HG02973 (cell line): ENCODE measurements around the gene RNASE1.

Experiments used
- ATAC-seq: cut with Tn5 transposase; IDR thresholded peaks from one replicate; pipeline ENCODE4 v1.9.1; 2021; ENCODE audit warnings: moderate library complexity; ENCODE audit not compliant: unreplicated experiment

Gene RNASE1

DNA sequence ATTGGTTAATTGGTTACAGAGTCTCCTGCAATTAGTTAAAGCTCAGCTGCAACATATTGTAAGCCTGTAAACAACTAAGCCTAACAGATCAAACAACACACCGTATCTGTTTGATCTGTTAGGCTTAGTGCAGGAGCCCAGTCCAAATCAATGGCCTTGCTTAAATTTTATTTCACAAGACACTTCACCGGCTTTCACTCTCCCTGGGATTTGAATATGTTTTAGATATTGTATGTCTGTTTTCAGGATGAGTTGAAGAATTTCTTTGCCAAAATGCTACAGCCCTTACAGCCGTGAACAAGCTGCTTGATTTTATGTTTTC is 5.5 kb upstream of the RNASE1 start:
- no peak for ATAC-seq

DNA sequence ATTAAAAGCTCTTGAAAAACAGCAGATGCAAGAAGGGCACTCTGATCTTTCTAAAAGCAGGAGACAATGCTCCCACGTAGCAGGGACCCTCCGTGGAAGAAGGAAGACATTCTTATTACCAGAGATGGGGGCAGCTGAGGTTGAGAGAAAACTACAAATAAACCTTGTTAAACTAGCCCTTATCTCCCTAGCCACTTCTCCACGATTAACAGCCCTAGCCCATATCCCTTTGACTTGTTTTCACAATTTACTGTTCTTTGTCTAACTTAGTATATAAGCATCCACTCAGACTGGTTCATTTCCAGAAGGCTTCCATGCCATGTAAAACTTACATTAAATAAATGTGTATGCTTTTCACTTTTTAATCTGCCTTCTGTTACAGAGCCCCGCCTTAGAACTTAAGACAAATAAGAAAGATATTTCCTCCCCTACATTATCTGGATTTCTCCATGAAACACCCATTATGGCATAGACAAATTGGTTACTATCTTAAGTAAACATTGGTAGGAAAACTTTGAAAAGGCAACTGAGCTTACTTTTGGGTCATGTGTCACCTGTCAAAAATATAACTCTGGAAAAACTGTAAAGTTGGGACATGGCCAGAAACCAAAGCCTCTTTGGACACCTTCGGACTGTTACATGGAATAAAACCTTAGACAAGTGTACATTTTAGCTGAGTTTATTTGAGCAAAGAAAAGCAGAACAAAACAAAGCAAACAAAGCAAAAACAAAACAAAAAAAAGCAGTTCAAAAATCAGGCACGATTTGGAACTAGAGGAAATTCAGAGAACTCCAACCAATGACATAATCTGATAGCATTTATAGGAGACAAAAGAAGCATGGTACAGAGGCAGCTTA is 4.9 kb upstream of the RNASE1 start:
- ATAC-seq = no peak

DNA sequence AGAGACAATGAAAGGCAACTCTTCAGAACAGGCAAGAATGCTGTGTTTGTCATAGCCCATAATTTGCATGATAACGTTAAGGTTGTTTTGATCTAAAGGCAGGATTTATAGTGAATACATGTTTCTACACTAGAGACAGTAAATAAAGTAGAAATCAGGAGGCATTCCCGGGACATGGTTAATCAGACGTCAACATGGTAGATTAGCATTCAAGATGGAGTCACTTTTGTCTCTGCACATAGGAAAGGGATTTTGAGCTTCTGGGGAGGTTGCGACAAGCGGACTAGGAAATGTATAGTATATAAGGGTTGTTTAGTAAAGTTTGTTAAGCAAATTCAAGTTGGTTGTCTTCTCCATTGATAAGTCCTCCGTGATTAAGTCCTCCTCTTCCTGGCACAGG is 2.8 kb upstream of the RNASE1 start:
- no peak for ATAC-seq

GRCh38 chr14:20803223-20803622 is 579 bp upstream of the RNASE1 start:
- ATAC-seq = no peak

GRCh38 chr14:20801726-20802125 is 918 bp downstream of the RNASE1 start:
- ATAC-seq = no peak

DNA sequence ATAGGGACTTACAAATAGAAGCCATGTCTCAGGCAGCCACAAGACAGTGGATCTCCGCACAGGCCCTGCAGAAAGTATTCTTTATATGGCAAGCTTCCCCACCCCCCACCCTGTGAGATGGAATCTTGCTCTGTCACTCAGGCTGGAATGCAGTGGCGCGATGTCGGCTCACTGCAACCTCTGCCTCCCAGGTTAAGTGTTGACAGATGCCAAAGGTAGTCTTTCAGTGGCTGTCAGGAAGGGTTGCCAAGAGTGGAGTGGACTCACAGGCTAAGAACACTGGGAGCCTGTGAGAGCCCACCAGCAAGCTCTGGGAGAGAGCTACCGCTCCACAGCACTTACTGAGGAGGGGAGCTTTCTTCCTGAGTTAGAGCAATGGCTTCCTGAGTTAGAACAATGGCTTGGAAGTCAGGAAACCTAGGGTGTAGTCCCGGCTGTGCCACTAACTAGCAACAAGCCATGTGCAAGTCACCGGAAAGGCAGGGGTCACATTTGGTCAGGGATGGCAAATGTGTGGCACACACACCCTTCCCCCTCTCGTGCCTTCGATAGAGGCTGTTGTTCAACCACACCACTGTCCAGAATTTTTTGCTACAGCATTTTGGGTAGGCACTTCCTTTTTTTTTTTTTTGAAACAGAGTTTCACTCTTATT is 2.6 kb downstream of the RNASE1 start:
- ATAC-seq = no peak

GRCh38 chr14:20799456-20799891 is 3.2 kb downstream of the RNASE1 start:
- no peak for ATAC-seq

GRCh38 chr14:20798932-20799331 is 3.7 kb downstream of the RNASE1 start:
- no peak for ATAC-seq

DNA sequence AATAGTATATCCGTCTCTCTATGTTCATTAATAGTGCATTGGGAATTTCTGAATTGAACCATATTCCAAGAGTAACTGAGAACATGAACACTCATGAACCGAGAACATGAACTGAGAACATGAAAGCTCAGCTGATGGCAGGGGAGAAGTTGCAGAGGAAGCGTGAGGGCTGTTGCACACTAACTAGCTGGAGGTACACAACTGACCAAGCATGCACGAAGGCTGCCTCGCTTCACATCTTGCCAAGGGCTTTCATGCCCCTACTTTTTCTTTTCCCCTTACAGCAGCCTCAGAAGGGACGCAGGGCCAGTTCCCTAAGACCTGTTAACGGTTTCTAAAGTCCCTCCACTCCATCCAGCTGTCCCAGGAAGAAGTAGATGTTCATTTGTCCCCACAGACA is 4.3 kb downstream of the RNASE1 start:
- no peak for ATAC-seq

DNA sequence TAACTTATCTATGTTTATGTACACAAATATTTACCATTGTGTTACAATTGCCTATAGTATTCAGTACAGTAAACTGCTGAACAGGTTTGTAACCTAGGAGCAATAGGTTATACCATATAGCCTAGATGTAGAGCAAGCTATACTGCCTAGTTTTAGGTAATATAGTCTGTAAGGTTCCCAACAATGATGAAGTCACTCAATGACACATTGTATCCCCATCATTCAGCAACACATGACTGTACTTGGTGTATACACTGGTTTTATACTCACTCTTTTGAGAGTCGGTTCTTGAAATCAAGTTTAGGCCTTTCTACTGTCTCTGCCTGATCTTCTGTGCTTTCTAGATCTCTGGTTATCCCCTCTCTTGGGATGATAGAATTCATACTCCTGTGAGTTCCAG is 5.5 kb downstream of the RNASE1 start:
- no peak for ATAC-seq

DNA sequence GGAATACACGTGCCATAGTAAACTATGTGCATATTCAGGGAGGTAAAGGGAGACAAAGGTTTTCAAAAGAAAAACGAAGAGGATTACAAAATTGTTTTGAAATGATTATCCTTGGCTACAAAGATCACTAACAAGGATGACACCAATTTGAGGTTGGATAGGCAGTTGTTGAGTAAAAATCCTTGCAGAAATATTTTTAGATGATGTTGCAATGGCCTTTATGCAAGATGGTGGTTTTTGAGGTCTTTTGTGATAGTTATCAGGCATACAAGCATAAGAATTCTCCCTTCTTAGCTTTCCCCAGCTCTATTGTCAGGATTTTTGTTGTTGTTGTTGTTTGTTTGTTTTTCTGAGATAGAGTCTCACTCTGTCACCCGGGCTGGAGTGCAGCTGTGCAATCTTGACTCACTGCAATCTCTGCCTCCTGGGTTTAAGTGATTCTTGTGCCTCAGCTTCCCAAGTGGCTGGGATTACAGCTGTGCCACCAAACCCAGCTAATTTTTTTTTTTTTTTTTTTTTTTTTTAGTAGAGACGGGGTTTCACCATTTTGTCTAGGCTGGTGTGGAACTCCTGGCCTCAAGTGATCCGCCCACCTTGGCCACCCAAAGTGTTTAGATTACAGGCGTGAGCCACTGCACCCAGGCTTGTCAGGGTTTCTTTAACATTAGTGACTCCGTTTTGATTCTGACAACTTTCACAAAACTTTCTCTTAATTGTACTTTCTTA is 7.8 kb downstream of the RNASE1 start:
- ATAC-seq = no peak

DNA sequence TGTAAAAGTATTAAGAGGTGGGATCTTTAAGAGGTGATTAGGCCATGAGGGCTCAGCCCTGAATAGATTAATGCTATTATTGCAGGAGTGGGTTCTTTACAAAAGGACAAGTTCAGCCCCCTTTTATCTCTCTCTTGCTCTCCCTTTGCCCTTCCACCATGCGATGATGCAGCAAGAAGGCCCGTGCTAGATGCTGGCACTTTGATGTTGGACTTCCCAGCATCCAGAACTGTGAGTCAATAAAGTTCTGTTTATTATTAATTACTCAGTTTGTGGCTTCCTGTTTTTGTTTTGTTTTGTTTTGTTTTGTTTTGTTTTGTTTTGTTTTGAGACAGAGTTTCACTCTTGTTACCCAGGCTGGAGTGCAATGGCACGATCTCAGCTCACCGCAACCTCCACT is 10.1 kb downstream of the RNASE1 start:
- ATAC-seq = no peak

GRCh38 chr14:20791597-20791996 is 11.0 kb downstream of the RNASE1 start:
- no peak for ATAC-seq

DNA sequence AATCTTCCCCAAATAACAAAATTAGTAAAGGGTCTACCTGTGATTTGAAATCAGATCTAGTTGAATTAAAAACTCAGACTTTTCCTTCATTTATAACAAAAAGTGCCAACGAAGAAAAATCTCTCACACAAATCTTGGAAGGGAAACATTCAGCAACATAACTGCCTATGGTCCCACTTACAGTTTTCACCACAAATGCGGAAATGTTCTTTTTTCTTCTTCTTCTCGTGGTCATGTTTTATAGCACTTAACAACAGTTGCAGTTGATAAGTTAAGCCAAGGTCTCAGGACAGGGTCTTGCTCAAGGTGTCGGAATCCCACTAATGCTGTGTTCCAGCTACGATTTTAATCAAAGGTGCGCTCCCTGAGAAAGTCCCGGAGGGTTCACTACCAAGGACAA is 11.5 kb downstream of the RNASE1 start:
- no peak for ATAC-seq

DNA sequence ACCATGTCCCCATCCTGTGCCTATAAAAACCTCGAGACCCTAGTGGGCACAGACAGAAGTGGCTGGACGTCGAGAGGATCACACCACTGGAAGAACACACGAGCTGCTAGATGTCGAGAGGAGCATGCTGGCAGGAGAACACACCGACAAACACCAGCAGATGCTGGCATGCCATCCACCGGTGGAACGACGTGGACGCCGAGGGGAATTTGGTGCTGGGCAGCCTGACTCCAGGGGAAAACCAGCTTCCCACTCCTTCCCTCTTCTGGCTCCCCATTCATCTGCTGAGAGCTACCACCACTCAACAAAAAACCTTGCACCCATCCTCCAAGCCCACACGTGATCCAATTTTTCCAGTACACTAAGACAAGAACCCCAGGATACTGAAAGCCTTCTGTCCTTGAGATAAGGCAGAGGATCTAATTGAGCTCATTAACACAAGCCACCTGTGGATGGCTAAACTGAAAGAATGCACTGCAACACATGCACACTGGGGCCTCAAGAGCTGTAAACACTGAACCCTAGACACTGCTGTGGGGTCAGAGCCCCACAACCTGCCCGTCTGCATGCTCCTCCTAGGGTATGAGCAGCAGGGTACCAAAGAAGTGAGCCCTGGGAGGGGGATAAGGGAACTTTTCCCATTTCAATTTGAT is 12.1 kb downstream of the RNASE1 start:
- no peak for ATAC-seq

DNA sequence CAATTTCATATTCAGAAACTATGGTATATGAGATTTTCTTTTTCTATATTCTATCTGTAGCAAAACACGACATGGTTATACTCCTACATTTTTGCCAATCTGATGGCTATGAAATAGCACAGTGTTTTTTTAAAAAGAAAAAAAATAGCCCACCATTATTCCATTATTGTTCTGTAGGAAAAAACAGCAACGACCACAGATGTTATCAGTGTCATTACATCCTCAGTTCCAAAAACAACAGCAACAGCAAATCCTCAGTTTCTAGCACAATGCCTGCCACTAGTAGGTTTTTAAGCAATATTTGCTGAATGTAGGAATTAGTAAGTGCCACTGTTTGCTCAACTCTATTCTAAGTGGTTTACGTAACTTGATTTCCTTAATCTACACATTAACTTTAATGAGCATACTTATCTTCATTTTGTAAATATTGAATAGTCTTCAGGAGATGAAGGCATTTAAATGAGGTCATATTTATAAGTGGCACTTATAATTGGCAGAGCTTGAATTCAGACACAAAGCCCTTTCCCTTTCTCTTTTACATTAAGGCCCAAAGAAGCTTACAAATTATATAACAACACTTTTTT is 13.3 kb downstream of the RNASE1 start:
- ATAC-seq = no peak

DNA sequence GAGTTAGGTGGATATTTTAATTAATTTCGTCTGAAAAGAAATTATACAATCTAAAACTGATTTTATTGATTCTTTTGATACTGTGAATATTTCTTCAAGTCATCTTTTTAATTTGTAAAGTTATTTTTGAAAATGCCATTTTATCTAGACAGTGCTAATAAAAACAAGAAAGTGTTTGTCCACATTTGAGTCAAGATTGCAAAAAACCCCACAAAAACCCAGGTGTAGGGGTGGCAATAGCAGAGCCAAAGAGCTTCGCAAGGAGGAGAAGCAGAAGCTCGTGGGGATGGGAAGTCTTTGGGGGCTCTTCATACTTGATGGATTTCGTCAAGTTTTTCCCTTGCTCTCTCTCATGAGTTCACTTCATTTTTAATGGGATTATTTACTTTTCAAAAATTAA is 15.6 kb downstream of the RNASE1 start:
- no peak for ATAC-seq

DNA sequence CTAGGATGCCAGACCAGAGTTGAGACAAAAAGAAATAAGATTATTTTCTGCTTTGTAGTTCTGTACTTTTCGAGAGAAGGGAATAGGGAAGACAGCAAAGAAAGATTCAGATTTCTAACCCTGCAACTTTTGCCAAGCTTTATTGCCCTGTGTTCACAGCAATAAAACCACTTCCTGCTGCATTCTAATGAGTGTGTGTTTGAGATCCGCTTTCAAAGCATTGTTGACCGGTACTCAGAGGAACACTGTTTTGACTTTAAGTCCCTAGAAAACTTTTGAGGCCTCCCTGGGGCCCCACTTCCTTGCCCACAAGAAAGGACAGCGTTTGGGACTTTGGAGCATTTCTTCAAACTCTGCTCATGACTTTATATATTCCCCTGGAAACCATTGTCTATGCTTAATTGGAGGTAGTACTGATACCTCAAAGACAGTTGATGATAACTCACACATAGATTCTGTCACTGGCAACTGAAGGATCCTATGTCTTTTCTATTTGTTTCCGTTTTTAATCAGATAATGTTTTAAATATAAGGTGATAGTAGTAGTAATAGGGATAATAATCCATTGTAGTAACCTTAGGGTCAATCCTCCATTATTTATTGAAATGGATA is 20.3 kb downstream of the RNASE1 start:
- no peak for ATAC-seq

- no peak for ATAC-seq
Observed at GRCh38 chr14:20781803-20782202, 20.8 kb downstream of the RNASE1 start.

GRCh38 chr14:20775901-20776300 is 26.7 kb downstream of the RNASE1 start:
- no peak for ATAC-seq

DNA sequence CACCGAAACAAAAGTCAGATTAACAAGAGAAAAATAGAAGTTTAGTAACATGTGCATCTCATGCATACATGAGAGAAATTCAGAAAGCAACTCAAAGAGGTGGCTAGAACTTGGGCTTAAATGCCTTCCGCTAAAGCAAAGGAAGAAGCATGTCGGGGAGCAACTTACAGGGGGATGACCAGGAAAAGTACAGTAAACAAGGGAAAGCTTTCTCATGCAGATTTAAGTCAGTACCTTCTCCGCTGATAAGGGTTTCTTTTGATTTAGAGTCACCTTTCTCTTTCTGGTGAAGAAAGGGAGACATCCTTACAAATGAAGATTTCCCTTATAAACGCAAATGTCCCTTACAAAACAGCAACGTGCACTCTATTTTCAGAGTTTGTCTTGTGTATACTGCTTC is 27.6 kb downstream of the RNASE1 start:
- ATAC-seq = no peak
